ENCODE measurements around the gene ARPC2. TPM values are rescaled to one million over a fixed set of nuclear protein-coding genes. Genes with fewer than 3 reads are reported as not detected.

The ARPC2 gene
- total RNA-seq, 1 donor from 2014 or later: 135 TPM

DNA sequence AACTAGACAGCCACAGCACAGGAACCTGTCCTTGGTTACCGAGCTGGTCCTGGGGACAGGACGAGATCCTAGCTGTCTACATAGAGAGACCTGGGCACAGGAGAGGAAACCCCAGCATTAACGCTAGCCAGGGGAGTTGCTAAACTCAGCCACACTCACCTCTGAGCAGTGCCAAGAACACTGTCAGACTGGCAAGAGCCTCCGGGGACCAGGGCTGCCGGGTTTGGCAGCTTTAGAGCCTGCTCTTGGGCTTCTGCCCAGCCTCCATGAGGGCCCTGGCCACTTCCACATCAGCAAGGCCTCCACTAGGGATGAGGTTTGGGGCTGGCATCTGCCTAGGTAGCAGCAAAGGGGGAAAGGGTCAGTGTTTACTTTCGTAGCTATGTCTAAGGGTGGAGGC lies 68.6 kb downstream of the ARPC2 start:
- peaks cover 22% of the 10 kb centered on the region for H3K36me3 ChIP-seq
- H3K27ac ChIP-seq (replicated peaks): peak overlapping the region; percentile 99
- H3K9me3 ChIP-seq (replicated peaks): no peaks in the 10 kb centered on the region
- intact Hi-C loops (cut with micrococcal nuclease): no loop called here
- H3K27me3 ChIP-seq (ENCODE audit: low read depth): no peaks in the 10 kb centered on the region
- TF ChIP-seq, protein P1, sequence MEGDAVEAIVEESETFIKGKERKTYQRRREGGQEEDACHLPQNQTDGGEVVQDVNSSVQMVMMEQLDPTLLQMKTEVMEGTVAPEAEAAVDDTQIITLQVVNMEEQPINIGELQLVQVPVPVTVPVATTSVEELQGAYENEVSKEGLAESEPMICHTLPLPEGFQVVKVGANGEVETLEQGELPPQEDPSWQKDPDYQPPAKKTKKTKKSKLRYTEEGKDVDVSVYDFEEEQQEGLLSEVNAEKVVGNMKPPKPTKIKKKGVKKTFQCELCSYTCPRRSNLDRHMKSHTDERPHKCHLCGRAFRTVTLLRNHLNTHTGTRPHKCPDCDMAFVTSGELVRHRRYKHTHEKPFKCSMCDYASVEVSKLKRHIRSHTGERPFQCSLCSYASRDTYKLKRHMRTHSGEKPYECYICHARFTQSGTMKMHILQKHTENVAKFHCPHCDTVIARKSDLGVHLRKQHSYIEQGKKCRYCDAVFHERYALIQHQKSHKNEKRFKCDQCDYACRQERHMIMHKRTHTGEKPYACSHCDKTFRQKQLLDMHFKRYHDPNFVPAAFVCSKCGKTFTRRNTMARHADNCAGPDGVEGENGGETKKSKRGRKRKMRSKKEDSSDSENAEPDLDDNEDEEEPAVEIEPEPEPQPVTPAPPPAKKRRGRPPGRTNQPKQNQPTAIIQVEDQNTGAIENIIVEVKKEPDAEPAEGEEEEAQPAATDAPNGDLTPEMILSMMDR (IDR thresholded peaks at IDR 0.05; ENCODE audit: borderline replicate concordance): no peak
- H3K4me3 ChIP-seq: peak overlapping the region; percentile 74
- DNase-seq: peak; percentile 75
- H3K4me1 ChIP-seq: peaks cover 99% of the 10 kb centered on the region

DNA sequence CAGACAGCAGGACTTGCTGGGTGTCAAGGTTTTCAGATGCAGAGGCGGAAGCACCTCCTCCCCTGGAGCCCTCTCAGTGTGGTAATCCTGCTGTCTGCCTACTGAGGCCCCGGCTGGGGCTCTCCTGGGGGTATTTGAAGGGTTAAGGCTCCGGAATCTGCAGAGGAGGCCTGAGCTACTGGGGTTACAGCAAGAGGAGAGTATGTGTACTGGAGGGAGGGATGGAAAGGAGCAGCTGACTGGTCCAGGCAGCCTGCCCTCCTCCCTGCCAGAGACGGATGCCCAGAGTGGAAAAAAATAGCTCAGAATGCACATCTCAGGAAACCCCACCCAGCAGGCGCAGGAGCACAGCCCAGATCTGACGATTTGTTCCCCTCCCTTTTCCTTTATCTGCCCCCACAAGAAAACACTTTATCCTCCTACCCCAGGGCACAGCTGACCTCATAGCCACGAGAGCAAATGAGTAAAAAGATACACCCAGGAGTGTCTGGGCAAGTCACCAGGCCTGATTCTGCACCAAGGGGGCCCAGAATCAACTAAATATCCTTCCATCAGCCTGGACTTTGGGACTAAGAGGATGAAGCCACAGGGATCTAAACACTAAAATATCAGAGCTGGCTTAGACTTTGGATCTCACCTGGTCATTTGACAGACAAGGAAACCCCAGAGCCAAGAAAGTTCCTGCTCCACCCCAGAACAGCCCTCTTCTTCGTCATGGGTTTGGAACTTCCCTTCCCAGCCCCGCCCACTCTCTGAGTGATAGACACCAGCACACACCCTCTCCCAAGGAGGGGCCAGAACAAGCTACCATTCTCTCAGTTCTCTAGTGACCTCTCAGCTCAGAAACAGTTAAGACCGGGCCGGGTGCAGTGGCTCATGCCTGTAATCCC lies 69.8 kb downstream of the ARPC2 start:
- no peaks in the 10 kb centered on the region for H3K27me3 ChIP-seq (ENCODE audit: low read depth)
- no peaks in the 10 kb centered on the region for H3K9me3 ChIP-seq (replicated peaks)
- H3K4me1 ChIP-seq: peaks cover 99% of the 10 kb centered on the region
- TF ChIP-seq, protein P1 (IDR thresholded peaks at IDR 0.05; ENCODE audit: borderline replicate concordance): no peak
- H3K27ac ChIP-seq (replicated peaks): peak overlapping the region; percentile 99
- intact Hi-C loops (cut with micrococcal nuclease): no loop called here
- peak overlapping the region; percentile 74 for H3K4me3 ChIP-seq
- DNase-seq: peak; percentile 89
- peaks cover 10% of the 10 kb centered on the region for H3K36me3 ChIP-seq

DNA sequence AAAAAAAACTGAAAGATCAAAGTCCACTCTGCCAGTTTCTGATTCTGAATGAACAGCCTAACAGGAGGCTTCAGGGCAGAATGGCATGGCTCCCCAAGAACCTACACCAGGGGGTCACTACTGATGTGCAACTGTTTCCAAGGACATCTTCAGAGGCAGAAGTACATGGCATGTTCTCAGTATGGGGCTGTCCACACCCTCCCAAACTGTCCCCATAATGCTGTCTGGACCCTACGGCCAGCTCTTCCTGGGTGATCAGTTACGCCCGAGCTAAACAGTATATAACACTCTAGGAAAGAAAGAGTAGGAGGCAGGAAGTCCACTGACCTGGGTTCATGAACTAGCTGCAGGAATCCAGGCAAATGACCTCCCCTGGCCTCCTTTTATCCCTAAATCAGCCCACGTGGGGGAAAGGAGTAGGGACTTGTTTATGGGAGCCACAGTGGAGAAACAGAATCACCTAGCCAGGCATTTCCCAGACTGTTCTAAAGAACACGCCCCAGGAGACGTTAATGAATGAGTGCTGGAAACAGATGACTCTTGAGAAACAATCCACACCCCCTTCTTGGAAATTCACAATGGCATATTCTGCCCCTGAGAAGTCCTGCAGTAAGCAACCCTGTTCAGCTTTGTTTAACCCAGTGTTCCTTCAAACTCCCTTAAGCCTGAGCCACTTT lies 72.8 kb downstream of the ARPC2 start:
- Histone ChIP-seq H3K9me3 (replicated peaks) (no peaks in the 10 kb centered on the region), H3K4me1 (peaks cover 93% of the 10 kb centered on the region), H3K27ac (replicated peaks) (peak overlapping the region; percentile 99), H3K36me3 (no peaks in the 10 kb centered on the region), H3K4me3 (peak overlapping the region; percentile 93), H3K27me3 (ENCODE audit: low read depth) (no peaks in the 10 kb centered on the region)
- intact Hi-C loops (cut with micrococcal nuclease): loop anchor here (10.0 kb wide), 1 partner anchor 105 kb away; the partner anchor contains the start of gene CTDSP1
- TF ChIP-seq, protein P1 (IDR thresholded peaks at IDR 0.05; ENCODE audit: borderline replicate concordance): no peak
- DNase-seq: no peak

DNA sequence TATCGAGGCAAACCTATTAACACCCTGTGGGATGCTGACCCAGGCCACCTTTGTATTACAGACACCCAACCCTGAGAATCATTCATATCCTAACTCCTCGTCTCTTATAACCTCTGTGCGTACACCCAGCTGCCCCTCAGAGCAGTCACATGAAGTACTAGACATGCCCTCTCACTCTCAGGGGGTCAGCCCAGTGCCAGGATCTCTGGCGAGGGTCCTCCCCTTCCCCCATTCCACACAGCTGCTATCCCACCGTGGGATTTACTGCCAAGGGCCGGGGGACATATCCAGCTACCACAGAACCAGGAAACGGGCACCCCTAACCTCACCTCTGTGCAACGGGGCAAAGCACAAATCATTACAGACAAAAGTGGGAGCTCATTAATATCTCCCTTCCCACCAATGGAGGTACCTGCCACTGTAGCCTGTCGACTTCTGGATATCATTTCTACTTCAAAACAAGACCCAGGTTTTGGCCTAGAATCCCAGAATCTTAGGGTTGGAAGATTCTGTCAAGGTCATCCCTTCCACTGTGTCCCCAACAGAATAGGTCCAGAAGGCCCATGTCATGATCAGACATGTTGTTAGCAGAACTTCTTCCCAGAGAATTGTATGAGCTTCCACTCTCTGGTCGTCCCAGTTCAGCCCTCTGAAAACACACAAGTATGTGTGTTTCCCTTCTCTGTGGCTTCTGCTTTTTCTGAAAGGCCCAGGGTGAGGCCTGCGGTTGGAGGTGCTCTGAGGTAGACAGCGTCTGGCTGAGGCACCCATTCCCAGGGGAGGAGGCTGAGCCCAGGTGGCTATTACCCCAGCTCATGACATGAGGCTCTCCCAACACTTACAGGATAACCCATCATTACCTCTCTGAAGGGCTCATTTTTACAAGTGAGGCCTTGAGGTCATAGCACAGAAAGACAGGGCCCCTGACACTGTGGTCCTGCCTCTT lies 73.6 kb downstream of the ARPC2 start:
- Histone ChIP-seq H3K27me3 (ENCODE audit: low read depth) (no peaks in the 10 kb centered on the region), H3K4me3 (peak overlapping the region; percentile 93), H3K27ac (replicated peaks) (peak overlapping the region; percentile 99), H3K9me3 (replicated peaks) (no peaks in the 10 kb centered on the region), H3K36me3 (no peaks in the 10 kb centered on the region), H3K4me1 (peaks cover 90% of the 10 kb centered on the region)
- TF ChIP-seq, protein P1 (IDR thresholded peaks at IDR 0.05; ENCODE audit: borderline replicate concordance): no peak
- DNase-seq: no peak
- intact Hi-C loops (cut with micrococcal nuclease): loop anchor here (10.0 kb wide), 1 partner anchor 104 kb away; the partner anchor contains the start of gene CTDSP1
